ENCODE data around the gene PRKCG. TPM values are rescaled to one million over a fixed set of nuclear protein-coding genes. Genes with fewer than 3 reads are reported as not detected.

The PRKCG gene
- total and polyA plus RNA-seq, 4 donors: 0.02 to 0.63 (median 0.18) TPM; not detected in 1

DNA sequence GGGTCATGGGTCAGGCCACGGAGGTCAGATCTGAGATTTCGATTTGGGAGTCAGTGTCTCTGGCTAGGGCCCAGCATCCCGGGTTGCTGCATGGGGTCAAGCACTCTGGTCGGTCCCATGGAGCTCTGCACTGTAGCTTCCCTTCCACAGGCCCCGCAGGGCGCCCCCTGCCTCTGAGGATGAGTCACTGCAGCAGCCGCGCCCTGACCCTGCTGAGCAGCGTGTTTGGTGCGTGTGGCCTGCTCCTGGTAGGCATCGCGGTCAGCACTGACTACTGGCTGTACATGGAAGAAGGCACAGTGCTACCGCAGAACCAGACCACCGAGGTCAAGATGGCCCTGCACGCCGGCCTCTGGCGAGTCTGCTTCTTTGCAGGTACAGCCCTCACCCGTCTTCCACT is 30.7 kb downstream of the PRKCG start:
- no peak for DNase-seq
- Histone ChIP-seq H3K4me3 (no peak overlapping the region), H3K27ac (ENCODE audit: low read depth in 1 of 2, low read length in 1 of 2) (no peak overlapping the region), H3K4me1 (ENCODE audit: control insufficient read depth in 5 of 5, insufficient read depth in 5 of 5, low read length in 5 of 5) (no peaks in the 10 kb centered on the region), H3K9ac (ENCODE audit: insufficient read depth in 1 of 2, low read length in 2 of 2) (no peak overlapping the region), H3K27me3 (ENCODE audit: control insufficient read depth in 3 of 3, insufficient read depth in 3 of 3, low read length in 2 of 3) (peaks cover 20 to 34% (median 30%) of the 10 kb centered on the region in 3 donors), H3K36me3 (ENCODE audit: control insufficient read depth in 4 of 4, insufficient read depth in 4 of 4, low read length in 4 of 4) (no peaks in the 10 kb centered on the region), H3K9me3 (ENCODE audit: control insufficient read depth in 4 of 4, insufficient read depth in 3 of 4, low read length in 3 of 4) (peaks cover 0 to 10% (median 0%) of the 10 kb centered on the region in 4 donors)
- TF ChIP-seq, protein P1, sequence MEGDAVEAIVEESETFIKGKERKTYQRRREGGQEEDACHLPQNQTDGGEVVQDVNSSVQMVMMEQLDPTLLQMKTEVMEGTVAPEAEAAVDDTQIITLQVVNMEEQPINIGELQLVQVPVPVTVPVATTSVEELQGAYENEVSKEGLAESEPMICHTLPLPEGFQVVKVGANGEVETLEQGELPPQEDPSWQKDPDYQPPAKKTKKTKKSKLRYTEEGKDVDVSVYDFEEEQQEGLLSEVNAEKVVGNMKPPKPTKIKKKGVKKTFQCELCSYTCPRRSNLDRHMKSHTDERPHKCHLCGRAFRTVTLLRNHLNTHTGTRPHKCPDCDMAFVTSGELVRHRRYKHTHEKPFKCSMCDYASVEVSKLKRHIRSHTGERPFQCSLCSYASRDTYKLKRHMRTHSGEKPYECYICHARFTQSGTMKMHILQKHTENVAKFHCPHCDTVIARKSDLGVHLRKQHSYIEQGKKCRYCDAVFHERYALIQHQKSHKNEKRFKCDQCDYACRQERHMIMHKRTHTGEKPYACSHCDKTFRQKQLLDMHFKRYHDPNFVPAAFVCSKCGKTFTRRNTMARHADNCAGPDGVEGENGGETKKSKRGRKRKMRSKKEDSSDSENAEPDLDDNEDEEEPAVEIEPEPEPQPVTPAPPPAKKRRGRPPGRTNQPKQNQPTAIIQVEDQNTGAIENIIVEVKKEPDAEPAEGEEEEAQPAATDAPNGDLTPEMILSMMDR (IDR thresholded peaks at IDR 0.05; ENCODE audit: control extremely low read depth, extremely low read depth): no peak
- WGBS, 2 donors: 64 to 70% methylated on average over 18 of the region's 18 CpGs
- no peak for ATAC-seq (ENCODE audit: insufficient read depth, low FRiP score)

DNA sequence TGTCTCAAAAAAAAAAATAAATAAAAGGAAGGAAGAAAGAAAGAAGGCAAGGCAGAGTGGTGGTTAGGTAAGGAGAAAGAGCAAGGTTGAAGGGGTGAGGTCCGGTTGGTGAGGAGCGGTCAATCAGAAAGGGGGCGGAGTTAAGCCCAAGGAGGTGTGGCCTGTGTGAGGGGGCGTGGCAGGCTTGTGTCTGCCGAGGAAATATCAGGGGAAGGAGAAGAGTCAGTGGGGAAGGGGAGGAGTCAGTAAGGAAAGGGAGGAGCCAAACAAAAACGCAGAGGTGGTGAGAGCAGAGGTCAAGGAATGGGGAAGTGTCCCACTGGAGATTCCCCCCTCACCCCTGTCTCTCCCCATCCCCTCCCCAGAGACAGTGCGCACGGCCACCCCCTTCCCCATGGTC is 33.0 kb downstream of the PRKCG start:
- Histone ChIP-seq H3K9me3 (ENCODE audit: control insufficient read depth in 4 of 4, insufficient read depth in 3 of 4, low read length in 3 of 4) (peaks cover 0 to 4% (median 0%) of the 10 kb centered on the region in 4 donors), H3K4me1 (ENCODE audit: control insufficient read depth in 5 of 5, insufficient read depth in 5 of 5, low read length in 5 of 5) (no peaks in the 10 kb centered on the region), H3K4me3 (no peak overlapping the region), H3K9ac (ENCODE audit: insufficient read depth in 1 of 2, low read length in 2 of 2) (no peak overlapping the region), H3K36me3 (ENCODE audit: control insufficient read depth in 4 of 4, insufficient read depth in 4 of 4, low read length in 4 of 4) (no peaks in the 10 kb centered on the region), H3K27me3 (ENCODE audit: control insufficient read depth in 3 of 3, insufficient read depth in 3 of 3, low read length in 2 of 3) (peaks cover 15 to 20% (median 17%) of the 10 kb centered on the region in 3 donors), H3K27ac (ENCODE audit: low read depth in 1 of 2, low read length in 1 of 2) (no peak overlapping the region)
- no peak for ATAC-seq (ENCODE audit: insufficient read depth, low FRiP score)
- 55 to 62% methylated on average over 8 of the region's 8 CpGs for WGBS, 2 donors
- TF ChIP-seq, protein P1 (IDR thresholded peaks at IDR 0.05; ENCODE audit: control extremely low read depth, extremely low read depth): no peak
- no peak for DNase-seq

GRCh38 chr19:53916004-53916403 is 34.0 kb downstream of the PRKCG start:
- Histone ChIP-seq H3K9ac (ENCODE audit: insufficient read depth in 1 of 2, low read length in 2 of 2) (no peak overlapping the region), H3K9me3 (ENCODE audit: control insufficient read depth in 4 of 4, insufficient read depth in 3 of 4, low read length in 3 of 4) (peaks cover 0 to 4% (median 0%) of the 10 kb centered on the region in 4 donors), H3K4me3 (no peak overlapping the region), H3K36me3 (ENCODE audit: control insufficient read depth in 4 of 4, insufficient read depth in 4 of 4, low read length in 4 of 4) (no peaks in the 10 kb centered on the region), H3K27ac (ENCODE audit: low read depth in 1 of 2, low read length in 1 of 2) (no peak overlapping the region), H3K27me3 (ENCODE audit: control insufficient read depth in 3 of 3, insufficient read depth in 3 of 3, low read length in 2 of 3) (peaks cover 8 to 17% (median 10%) of the 10 kb centered on the region in 3 donors), H3K4me1 (ENCODE audit: control insufficient read depth in 5 of 5, insufficient read depth in 5 of 5, low read length in 5 of 5) (no peaks in the 10 kb centered on the region)
- WGBS, 2 donors: 67 to 79% methylated on average over 6 of the region's 6 CpGs
- ATAC-seq (ENCODE audit: insufficient read depth, low FRiP score) (no peak), DNase-seq (no peak)
- TF ChIP-seq, protein P1 (IDR thresholded peaks at IDR 0.05; ENCODE audit: control extremely low read depth, extremely low read depth): no peak

DNA sequence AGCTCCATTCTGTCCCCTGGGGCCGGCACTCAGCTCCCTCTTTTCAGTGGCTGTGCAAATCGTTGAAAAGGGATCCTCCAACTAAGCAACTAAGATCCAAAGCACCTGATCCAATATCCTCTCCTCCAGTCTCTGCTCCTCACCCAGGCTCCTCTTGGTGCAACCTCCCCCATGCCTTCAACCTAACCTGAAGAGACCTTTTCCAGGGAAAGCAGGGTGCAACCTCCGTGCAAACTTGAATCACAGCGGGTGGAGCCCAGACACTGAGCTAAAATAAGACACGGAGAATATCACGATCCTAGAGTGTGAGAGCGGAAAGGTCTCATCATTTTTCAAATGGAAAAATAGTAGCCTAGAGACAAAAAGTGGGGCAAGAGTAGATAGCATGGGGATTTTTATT is 35.4 kb downstream of the PRKCG start:
- ATAC-seq (ENCODE audit: insufficient read depth, low FRiP score) (no peak), DNase-seq (no peak)
- no peak overlapping the region for H3K9ac ChIP-seq (ENCODE audit: insufficient read depth in 1 of 2, low read length in 2 of 2)
- H3K4me3 ChIP-seq: no peak overlapping the region
- 85 to 88% methylated on average over 7 of the region's 7 CpGs for WGBS, 2 donors
- H3K9me3 ChIP-seq (ENCODE audit: control insufficient read depth in 4 of 4, insufficient read depth in 3 of 4, low read length in 3 of 4): peaks cover 0 to 4% (median 0%) of the 10 kb centered on the region in 4 donors
- no peaks in the 10 kb centered on the region for H3K4me1 ChIP-seq (ENCODE audit: control insufficient read depth in 5 of 5, insufficient read depth in 5 of 5, low read length in 5 of 5)
- H3K27ac ChIP-seq (ENCODE audit: low read depth in 1 of 2, low read length in 1 of 2): no peak overlapping the region
- H3K27me3 ChIP-seq (ENCODE audit: control insufficient read depth in 3 of 3, insufficient read depth in 3 of 3, low read length in 2 of 3): peaks cover 0 to 11% (median 0%) of the 10 kb centered on the region in 3 donors
- no peaks in the 10 kb centered on the region for H3K36me3 ChIP-seq (ENCODE audit: control insufficient read depth in 4 of 4, insufficient read depth in 4 of 4, low read length in 4 of 4)
- TF ChIP-seq, protein P1 (IDR thresholded peaks at IDR 0.05; ENCODE audit: control extremely low read depth, extremely low read depth): no peak

Data from lung (tissue), 12 donors.